ENCODE results near the gene TEDDM1.

TEDDM1 gene

DNA sequence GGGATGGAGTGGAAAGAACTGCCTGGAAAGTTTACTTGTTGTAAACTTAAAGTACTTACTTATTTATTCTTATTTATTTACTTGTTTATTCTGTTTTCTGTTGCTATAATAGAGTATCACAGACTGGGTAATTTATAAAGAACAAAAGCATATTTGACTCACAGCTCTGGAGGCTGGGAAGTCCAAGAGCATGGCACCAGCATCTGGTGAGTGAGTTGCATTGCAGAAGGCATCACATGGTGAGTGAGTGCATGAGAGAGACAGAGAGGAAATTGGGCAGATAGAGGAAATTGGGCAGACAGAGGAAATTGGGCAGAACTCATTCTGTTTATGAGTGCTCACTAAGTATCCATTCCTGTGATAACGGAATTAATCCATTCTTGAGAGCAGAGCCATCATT is 37.9 kb upstream of the TEDDM1 start:
- H3K4me3 ChIP-seq (ENCODE audit: low read depth, low read length), result no peak overlapping the region
- TF ChIP-seq, protein P1, sequence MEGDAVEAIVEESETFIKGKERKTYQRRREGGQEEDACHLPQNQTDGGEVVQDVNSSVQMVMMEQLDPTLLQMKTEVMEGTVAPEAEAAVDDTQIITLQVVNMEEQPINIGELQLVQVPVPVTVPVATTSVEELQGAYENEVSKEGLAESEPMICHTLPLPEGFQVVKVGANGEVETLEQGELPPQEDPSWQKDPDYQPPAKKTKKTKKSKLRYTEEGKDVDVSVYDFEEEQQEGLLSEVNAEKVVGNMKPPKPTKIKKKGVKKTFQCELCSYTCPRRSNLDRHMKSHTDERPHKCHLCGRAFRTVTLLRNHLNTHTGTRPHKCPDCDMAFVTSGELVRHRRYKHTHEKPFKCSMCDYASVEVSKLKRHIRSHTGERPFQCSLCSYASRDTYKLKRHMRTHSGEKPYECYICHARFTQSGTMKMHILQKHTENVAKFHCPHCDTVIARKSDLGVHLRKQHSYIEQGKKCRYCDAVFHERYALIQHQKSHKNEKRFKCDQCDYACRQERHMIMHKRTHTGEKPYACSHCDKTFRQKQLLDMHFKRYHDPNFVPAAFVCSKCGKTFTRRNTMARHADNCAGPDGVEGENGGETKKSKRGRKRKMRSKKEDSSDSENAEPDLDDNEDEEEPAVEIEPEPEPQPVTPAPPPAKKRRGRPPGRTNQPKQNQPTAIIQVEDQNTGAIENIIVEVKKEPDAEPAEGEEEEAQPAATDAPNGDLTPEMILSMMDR (IDR thresholded peaks at IDR 0.05; ENCODE audit: low read depth, low read length), result no peak

DNA sequence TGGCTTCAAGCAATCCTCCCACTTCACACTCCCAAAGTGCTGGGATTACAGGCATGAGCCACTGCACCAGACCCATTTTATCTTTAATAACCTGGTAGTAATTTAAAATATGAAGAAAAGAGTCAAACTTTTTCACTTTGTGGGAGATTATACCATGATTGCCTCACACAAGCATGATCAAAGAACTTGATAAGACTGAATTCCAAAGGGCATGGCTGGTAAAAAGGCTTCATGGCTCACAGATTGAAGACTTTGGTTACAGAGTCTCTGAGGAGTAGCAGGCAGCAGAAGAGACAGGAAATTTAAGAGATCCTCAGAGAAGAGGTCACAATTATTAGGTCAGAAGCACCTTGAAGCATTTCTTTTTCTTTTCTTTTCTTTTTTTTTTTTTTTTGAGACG is 33.1 kb upstream of the TEDDM1 start:
- H3K4me3 ChIP-seq (ENCODE audit: low read depth, low read length), result no peak overlapping the region
- TF ChIP-seq, protein P1 (IDR thresholded peaks at IDR 0.05; ENCODE audit: low read depth, low read length), result no peak

DNA sequence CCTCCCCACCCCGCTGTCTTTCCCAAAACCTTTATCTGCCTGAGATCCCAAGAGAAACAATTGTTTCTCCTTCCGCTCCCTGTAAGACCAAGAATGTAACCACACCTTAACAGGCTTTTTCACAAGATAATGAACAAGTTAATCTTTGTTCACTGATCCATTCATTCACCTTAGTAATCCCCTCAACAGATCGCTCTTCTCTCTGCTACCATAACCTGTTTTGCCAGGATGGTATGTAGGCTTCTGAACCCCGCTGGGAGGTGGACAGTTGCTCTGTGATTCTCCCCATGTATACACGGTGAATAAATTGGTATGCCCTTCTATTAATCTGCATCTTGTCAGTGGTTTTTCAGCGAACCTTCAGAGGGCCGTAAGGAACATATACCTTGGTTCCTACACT is 30.8 kb upstream of the TEDDM1 start:
- TF ChIP-seq, protein P1 (IDR thresholded peaks at IDR 0.05; ENCODE audit: low read depth, low read length), result no peak
- H3K4me3 ChIP-seq (ENCODE audit: low read depth, low read length), result no peak overlapping the region

DNA sequence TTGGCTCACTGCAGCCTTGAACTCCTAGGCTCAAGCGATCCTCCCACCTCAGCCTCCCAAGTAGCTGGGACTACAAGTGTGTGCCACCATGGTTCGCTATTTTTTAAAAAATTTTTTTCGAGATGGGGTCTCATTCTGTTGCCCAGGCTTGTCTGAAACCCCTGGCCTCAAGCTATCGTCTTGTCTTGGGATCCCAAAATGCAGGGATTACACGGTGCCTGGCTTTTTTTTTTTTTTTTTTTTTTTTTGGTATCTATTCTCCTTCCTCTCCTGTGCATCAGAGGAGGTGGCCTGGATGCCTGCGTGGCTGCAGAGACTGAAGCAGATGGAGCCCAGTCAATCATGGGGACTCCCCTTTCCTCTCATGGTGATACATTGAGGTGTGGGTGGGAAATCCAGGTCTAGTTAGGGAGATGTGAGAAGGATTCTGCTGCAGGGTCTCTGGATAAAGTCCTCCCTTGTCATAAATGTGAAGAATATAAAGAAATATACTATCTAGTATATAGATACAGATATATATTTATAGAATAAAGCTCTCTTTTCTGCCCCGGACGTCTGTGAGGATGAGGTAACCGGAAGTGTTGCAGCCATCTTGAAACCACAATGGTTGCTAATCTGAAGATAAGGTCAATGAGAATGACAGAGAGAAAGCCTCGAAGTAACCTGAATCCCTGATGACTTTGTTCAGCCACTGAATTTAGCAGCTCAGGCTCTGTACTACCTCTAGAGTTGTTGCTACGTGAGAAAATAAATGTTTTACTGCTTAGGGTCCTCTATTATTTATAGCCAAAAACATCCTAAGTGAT is 30.0 kb upstream of the TEDDM1 start:
- TF ChIP-seq, protein P1 (IDR thresholded peaks at IDR 0.05; ENCODE audit: low read depth, low read length), result no peak
- no peak overlapping the region for H3K4me3 ChIP-seq (ENCODE audit: low read depth, low read length)

DNA sequence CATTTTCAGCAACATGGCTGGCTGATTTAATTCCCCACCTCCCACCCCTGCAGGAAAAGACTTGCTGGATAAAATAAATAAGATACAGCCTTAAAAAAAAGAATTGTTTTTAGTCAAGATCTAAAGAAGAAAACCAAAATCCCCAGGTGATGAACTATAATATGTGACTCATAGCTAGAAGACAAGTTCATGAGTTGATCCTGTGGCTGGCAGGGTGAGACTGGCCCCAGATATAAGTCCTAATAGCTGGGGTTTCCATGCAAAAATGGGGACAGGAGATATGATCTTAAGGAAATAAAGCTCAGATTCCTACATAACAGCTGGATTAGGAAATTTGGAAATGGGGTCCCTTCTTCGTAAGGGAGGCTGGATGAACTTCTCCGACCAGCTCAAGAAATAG is 27.6 kb upstream of the TEDDM1 start:
- no peak overlapping the region for H3K4me3 ChIP-seq (ENCODE audit: low read depth, low read length)
- TF ChIP-seq, protein P1 (IDR thresholded peaks at IDR 0.05; ENCODE audit: low read depth, low read length), result no peak

DNA sequence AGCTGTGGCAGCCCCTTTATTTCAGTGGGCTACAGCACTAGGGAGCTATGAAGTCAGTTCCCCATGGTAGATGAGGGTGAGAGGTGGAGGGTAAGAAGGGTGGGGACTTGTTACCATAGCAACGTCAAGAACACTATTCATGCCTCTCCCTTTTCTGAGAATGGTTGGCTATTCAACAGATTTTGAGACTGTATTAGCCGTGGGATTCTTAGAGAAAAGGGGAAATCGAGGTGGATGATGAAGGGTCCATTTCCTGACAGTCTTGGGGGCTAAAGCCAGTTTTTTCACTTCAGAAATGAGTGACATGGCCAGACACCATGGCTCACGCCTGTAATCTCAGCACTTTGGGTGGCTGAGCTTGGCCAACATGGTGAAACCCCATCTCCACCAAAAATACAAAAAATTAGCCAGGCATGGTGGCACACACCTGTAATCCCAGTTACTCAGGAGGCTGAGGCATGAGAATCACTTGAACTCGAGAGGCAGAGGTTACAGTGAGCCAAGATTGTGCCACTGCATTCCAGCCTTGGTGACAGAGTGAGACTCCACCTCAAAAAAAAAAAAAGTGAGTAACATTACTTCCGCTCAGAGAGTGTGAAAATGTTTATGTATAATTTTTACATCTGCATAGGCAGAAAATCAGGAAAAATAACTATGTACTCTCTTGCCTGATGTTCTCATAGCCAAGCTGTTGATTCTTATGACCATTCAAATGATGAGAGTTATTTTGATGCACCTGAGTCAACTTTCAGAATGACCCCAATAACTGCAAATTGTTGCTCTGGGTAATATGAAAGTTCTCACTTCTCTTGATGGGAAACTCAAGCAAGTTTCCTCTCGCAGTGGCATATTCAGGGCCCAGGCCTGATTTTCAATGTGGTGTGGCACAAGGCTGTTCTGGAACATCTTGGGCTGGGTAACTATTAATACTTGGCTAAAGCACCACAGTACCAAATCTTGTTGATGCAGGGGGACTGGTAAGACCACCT is 26.3 kb upstream of the TEDDM1 start:
- H3K4me3 ChIP-seq (ENCODE audit: low read depth, low read length), result no peak overlapping the region
- TF ChIP-seq, protein P1 (IDR thresholded peaks at IDR 0.05; ENCODE audit: low read depth, low read length), result no peak

DNA sequence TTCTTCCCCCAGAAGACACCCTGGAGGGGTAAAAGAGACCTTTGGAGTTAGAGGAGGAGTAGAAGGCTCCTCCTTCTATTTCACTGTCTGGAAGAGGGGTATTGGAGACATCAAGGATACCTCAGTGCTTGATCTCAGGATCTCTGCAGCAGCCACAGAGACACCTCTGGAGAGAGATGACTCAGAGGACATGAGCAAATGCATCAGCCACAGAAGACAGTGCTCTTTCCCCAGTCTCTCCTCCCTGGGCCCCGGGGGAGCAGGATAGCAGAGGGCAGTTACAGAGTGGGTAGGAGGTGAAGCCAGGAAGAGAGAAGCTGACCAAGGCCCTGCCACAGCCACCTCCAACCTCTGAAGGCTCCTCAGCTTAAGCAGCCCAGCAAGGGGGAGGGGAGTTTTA is 15.3 kb upstream of the TEDDM1 start:
- TF ChIP-seq, protein P1 (IDR thresholded peaks at IDR 0.05; ENCODE audit: low read depth, low read length), result no peak
- no peak overlapping the region for H3K4me3 ChIP-seq (ENCODE audit: low read depth, low read length)
